ENCODE data around the gene RNLS.

GRCh38 chr10:88238615-88238914 is 344.6 kb downstream of the RNLS start:
- TF ChIP-seq POLR2A (IDR thresholded peaks at IDR 0.05) (no peak), POLR2AphosphoS5 (IDR thresholded peaks at IDR 0.05) (no peak), CTCF (IDR thresholded peaks at IDR 0.05) (no peak)

All from sigmoid colon (tissue), 4 donors.